Psoas muscle (tissue), 8 donors: ENCODE results near the gene WIPF1. TPM values are rescaled to one million over a fixed set of nuclear protein-coding genes. Genes with fewer than 3 reads are reported as not detected.

Experiments
- ATAC-seq, 4 donors: fragments of 200-7000 bp; cut with Tn5 transposase; one replicate each; pipeline ENCODE4 v1.9.1; 2020; ENCODE audit warnings: moderate library complexity in 3 of 4, mild to moderate bottlenecking in 2 of 4
- DNase-seq, 2 donors: peaks; one replicate each; pipeline ENCODE4 v3.0.0-alpha.2; 2020
- H3K27ac ChIP-seq: fragments of 200-600 bp; one replicate; pipeline ENCODE4 v1.8.0; 2022
- H3K27me3 ChIP-seq, 3 donors: fragments of 200-600 bp in 1 of 3; one replicate each; pipeline versions ENCODE4 v1.6.1 to v1.8.0; 2013 to 2022; ENCODE audit warnings: low read length in 2 of 3, mild to moderate bottlenecking in 2 of 3, moderate library complexity in 1 of 3; ENCODE audit not compliant: insufficient read depth in 3 of 3
- H3K36me3 ChIP-seq, 2 donors: fragments of 200-600 bp in 1 of 2; one replicate each; pipeline versions ENCODE4 v1.6.1 to v1.8.0; 2013 to 2022; ENCODE audit warnings: low read depth in 1 of 2, mild to moderate bottlenecking in 1 of 2, moderate library complexity in 1 of 2; ENCODE audit not compliant: insufficient read depth in 1 of 2
- H3K4me1 ChIP-seq: fragments of 200-600 bp; one replicate; pipeline ENCODE4 v1.8.0; 2022
- H3K4me3 ChIP-seq: fragments of 200-600 bp; one replicate; pipeline ENCODE4 v1.8.0; 2022; ENCODE audit warnings: mild to moderate bottlenecking
- H3K9me3 ChIP-seq: fragments of 200-600 bp; one replicate; pipeline ENCODE4 v1.8.0; 2022
- WGBS, 3 donors: extraction: QIAGEN DNeasy Blood & Tissue Kit; methylation state at CpG; one replicate each; pipeline versions ENCODE4 v1.1.6 to v1.1.7; 2013; 5-methylcytosine and 5-hydroxymethylcytosine counted together
- intact Hi-C, 2 donors: fragments of 100-400 bp; cut with DNase I; formaldehyde crosslinking; loops; one replicate each; pipeline versions ENCODE4 v1.11.0 to v1.14.2; 2022
- polyA plus RNA-seq, 3 donors: library from polyadenylated mRNA; stranded (reverse); fragments of 200-250 nt; gene quantifications; one replicate each; pipeline ENCODE4 v1.2.3, GENCODE V29; 2013
- total RNA-seq, 4 donors: library from RNA; stranded (reverse); fragmentation: NEBNext Ultra II Directional in 2 of 4; extraction: Animal tissue kit (Norgen Biotek cat#: 25700) in 2 of 4; gene quantifications; one replicate each; pipeline versions ENCODE4 v1.2.1 to v1.2.4, GENCODE V29; 2021 to 2023
- TF ChIP-seq, protein P1 (sequence below): fragments of 200-600 bp; IDR thresholded peaks from one replicate; pipeline ENCODE4 v1.8.0; 2022; ENCODE audit warnings: antibody characterized with exemption
- donor health status: healthy with polysubstance abuse.
- donor health status: DM: no; HTN: no; CAD: no; lungs with moderate emphysema.
- donor health status: Bipolar disorder and iron deficiency.
- donor health status: healthy.
- donor health status: DM: yes; HTN: yes; CAD: no.
- donor health status: DM: no; HTN: no; CAD: no.
- donor health status: DM: no; HTN: no; CAD: no.
- donor health status: DM: yes; HTN: yes; CAD: no.

WIPF1 gene
- total and polyA plus RNA-seq, 7 donors: 3.4 to 10.0 (median 6.2) TPM

GRCh38 chr2:174516501-174517378, 80.9 kb downstream of the WIPF1 start:
- Histone ChIP-seq H3K27ac (no peak overlapping the region), H3K36me3 (no peaks in the 10 kb centered on the region), H3K27me3 (peaks cover 0 to 3% (median 2%) of the 10 kb centered on the region in 3 donors), H3K4me1 (no peaks in the 10 kb centered on the region), H3K9me3 (no peaks in the 10 kb centered on the region), H3K4me3 (no peak overlapping the region)
- DNase-seq (no peak), ATAC-seq (no peak)
- TF ChIP-seq, protein P1, sequence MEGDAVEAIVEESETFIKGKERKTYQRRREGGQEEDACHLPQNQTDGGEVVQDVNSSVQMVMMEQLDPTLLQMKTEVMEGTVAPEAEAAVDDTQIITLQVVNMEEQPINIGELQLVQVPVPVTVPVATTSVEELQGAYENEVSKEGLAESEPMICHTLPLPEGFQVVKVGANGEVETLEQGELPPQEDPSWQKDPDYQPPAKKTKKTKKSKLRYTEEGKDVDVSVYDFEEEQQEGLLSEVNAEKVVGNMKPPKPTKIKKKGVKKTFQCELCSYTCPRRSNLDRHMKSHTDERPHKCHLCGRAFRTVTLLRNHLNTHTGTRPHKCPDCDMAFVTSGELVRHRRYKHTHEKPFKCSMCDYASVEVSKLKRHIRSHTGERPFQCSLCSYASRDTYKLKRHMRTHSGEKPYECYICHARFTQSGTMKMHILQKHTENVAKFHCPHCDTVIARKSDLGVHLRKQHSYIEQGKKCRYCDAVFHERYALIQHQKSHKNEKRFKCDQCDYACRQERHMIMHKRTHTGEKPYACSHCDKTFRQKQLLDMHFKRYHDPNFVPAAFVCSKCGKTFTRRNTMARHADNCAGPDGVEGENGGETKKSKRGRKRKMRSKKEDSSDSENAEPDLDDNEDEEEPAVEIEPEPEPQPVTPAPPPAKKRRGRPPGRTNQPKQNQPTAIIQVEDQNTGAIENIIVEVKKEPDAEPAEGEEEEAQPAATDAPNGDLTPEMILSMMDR: no peak
- WGBS, 3 donors: 85 to 87% (median 86%) methylated on average over 5 of the region's 5 CpGs
- intact Hi-C loops: no loop called here

GRCh38 chr2:174512345-174512744, 85.3 kb downstream of the WIPF1 start:
- no peak for ATAC-seq
- WGBS, 3 donors: 77 to 83% (median 82%) methylated on average over 3 of the region's 3 CpGs
- intact Hi-C loops: no loop called here

DNA sequence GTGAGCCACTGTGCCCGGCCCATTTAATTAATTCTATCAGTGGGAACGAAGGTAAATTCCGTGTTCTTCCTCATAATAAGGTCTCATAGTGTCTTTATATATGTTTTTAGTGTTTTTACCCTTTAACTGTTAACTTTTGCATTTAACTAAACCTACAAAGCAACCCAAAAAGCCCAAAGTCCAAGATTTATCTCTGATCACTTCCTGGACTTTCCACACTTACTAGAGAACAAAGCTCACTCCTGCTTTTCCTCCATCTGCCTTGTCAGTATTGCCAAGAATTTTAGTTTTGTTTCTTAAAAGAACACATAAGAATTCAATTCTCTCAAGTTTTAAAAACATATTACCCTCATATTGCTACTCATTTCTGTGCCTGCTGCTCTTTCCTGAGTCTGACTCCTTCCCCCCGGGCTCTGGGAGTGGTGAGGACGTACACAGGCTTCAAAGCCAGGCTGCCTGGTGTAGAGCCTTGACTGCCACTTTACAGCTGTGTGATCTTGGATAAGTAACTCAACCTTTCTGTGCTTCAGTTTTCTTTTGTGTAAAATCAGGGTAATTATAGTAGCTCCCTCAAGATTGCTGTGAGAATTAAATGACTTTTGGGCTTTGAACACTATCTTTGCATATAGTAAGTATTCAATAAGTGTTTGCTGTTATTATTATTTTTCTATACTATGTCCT, 85.9 kb downstream of the WIPF1 start:
- H3K36me3 ChIP-seq: no peaks in the 10 kb centered on the region
- intact Hi-C loops: no loop called here
- peaks cover 6% of the 10 kb centered on the region for H3K9me3 ChIP-seq
- ATAC-seq: no peak
- DNase-seq: no peak
- H3K4me3 ChIP-seq: no peak overlapping the region
- 54 to 56% (median 55%) methylated on average over 5 of the region's 5 CpGs for WGBS, 3 donors
- TF ChIP-seq, protein P1: no peak
- no peaks in the 10 kb centered on the region for H3K4me1 ChIP-seq
- peaks cover 0 to 2% (median 0%) of the 10 kb centered on the region in 3 donors for H3K27me3 ChIP-seq
- H3K27ac ChIP-seq: no peak overlapping the region

More at GRCh38 chr2:174512345-174512744, 85.3 kb downstream of the WIPF1 start:
- Histone ChIP-seq H3K4me1 (no peaks in the 10 kb centered on the region), H3K27ac (no peak overlapping the region), H3K36me3 (no peaks in the 10 kb centered on the region), H3K4me3 (no peak overlapping the region), H3K9me3 (peaks cover 6% of the 10 kb centered on the region), H3K27me3 (peaks cover 0 to 2% (median 0%) of the 10 kb centered on the region in 3 donors)
- TF ChIP-seq, protein P1: no peak
- DNase-seq: no peak

- 39 to 43% (median 41%) methylated on average over 2 of the region's 2 CpGs for WGBS, 3 donors
- peaks cover 0 to 2% (median 0%) of the 10 kb centered on the region in 3 donors for H3K27me3 ChIP-seq
- H3K27ac ChIP-seq: no peak overlapping the region
- intact Hi-C loops: no loop called here
- no peaks in the 10 kb centered on the region for H3K36me3 ChIP-seq
- H3K4me3 ChIP-seq: no peak overlapping the region
- no peaks in the 10 kb centered on the region for H3K4me1 ChIP-seq
- no peak for ATAC-seq
- no peak for DNase-seq
- H3K9me3 ChIP-seq: peaks cover 6% of the 10 kb centered on the region
- TF ChIP-seq, protein P1: no peak
Measured at GRCh38 chr2:174510583-174511189, 86.9 kb downstream of the WIPF1 start.

Other genes starting within 250 kb of the WIPF1 start
- gene SCRN3, start 202.1 kb downstream of the WIPF1 start, total RNA-seq: 10 to 100 TPM; 22.5 to 44.4 (median 31.2) TPM
- gene SCRN3, start 202.1 kb downstream of the WIPF1 start, polyA plus RNA-seq: 10 to 100 TPM in 2 of 3 donors, 1 to 10 TPM in 1; 9.1 to 33.2 (median 11.0) TPM
- 1 to 10 TPM; 5.1 to 9.7 (median 6.5) TPM for gene GPR155, start 110.8 kb downstream of the WIPF1 start, total RNA-seq
- 1 to 10 TPM; 1.0 to 4.9 (median 1.7) TPM for gene GPR155, start 110.8 kb downstream of the WIPF1 start, polyA plus RNA-seq
- 100 to 1,000 TPM in 3 of 4 donors, 10 to 100 TPM in 1; 51.0 to 278 (median 147) TPM for gene CHRNA1, start 166.7 kb upstream of the WIPF1 start, total RNA-seq
- 100 to 1,000 TPM in 1 of 3 donors, 10 to 100 TPM in 2; 31.7 to 123 (median 54.0) TPM for gene CHRNA1, start 166.7 kb upstream of the WIPF1 start, polyA plus RNA-seq